ENCODE results near the gene IGF1R. TPM values are rescaled to one million over a fixed set of nuclear protein-coding genes. Genes with fewer than 3 reads are reported as not detected.

The IGF1R gene
- total and polyA plus RNA-seq, 2 donors (not counting 3 experiments of a cell fraction or from before 2014, with no cell fraction given) = 16.1 to 59.1 TPM

- H3K4me2 ChIP-seq (ENCODE audit: insufficient read depth, low read length) = no peak overlapping the region
- dilution Hi-C loops (cut with MboI; ENCODE audit: extremely low pct_ligation_motif_present, low sequenced_read_pairs) = no loop called here
- CTCF ChIA-PET = no interaction called here
Observed at GRCh38 chr15:98703126-98703685, 54.9 kb downstream of the IGF1R start.

GRCh38 chr15:98705070-98705469 lies 56.7 kb downstream of the IGF1R start:
- H3K36me3 ChIP-seq (ENCODE audit: control insufficient read depth in 2 of 2, extremely low read depth in 1 of 2, insufficient read depth in 2 of 2, low read length in 2 of 2) = peaks cover 0 to 8% of the 10 kb centered on the region in 2 experiments
- no peaks in the 10 kb centered on the region for H3K27me3 ChIP-seq (ENCODE audit: control insufficient read depth in 2 of 2, insufficient read depth in 2 of 2, low read length in 2 of 2)
- H4K20me1 ChIP-seq (replicated peaks; ENCODE audit: control insufficient read depth, extremely low read depth, insufficient read depth, low read length) = no peaks in the 10 kb centered on the region
- TF ChIP-seq MYC (IDR thresholded peaks at IDR 0.05; ENCODE audit: low read depth, low read length) (no peak), POLR2AphosphoS5 (IDR thresholded peaks at IDR 0.05; ENCODE audit: insufficient read depth, low read depth, low read length) (no peak), EZH2 (IDR thresholded peaks at IDR 0.05; ENCODE audit: borderline replicate concordance, low read depth, low read length, severe bottlenecking) (no peak)
- H3K9me1 ChIP-seq (replicated peaks; ENCODE audit: control insufficient read depth, extremely low read depth, insufficient read depth, low read length) = no peaks in the 10 kb centered on the region
- intact Hi-C loops (cut with micrococcal nuclease) = no loop called here
- FAIRE-seq (no peak), DNase-seq (ENCODE audit: low read depth, low spot score) (no peak)
- H3K9ac ChIP-seq (replicated peaks; ENCODE audit: extremely low read depth, insufficient read depth, low read length) = no peak overlapping the region
- H3K79me2 ChIP-seq (ENCODE audit: control insufficient read depth, insufficient read depth, low read length) = peaks cover 36% of the 10 kb centered on the region
- no peaks in the 10 kb centered on the region for H3K9me3 ChIP-seq (replicated peaks; ENCODE audit: control insufficient read depth, insufficient read depth, low read length)
- H3K4me1 ChIP-seq (ENCODE audit: control insufficient read depth, extremely low read depth, insufficient read depth, low read length) = no peaks in the 10 kb centered on the region
- no peak overlapping the region for H2AFZ ChIP-seq (ENCODE audit: low read depth, low read length)
- H3K4me2 ChIP-seq (ENCODE audit: insufficient read depth, low read length) = no peak overlapping the region
- BruUV-seq (replicated peaks) = no TSS peak
- H3K4me3 ChIP-seq (replicated peaks in 1 of 3; ENCODE audit: insufficient read depth in 1 of 3, low read depth in 1 of 3, low read length in 3 of 3) = no peak overlapping the region
- H3K27ac ChIP-seq (ENCODE audit: insufficient read depth, low read depth, low read length) = no peak overlapping the region
- dilution Hi-C loops (cut with MboI; ENCODE audit: extremely low pct_ligation_motif_present, low sequenced_read_pairs) = no loop called here
- ChIA-PET CTCF (no interaction called here), POLR2A (no interaction called here)

More at GRCh38 chr15:98703126-98703685, 54.9 kb downstream of the IGF1R start:
- FAIRE-seq = no peak
- H2AFZ ChIP-seq (ENCODE audit: low read depth, low read length) = no peak overlapping the region
- no peaks in the 10 kb centered on the region for H4K20me1 ChIP-seq (replicated peaks; ENCODE audit: control insufficient read depth, extremely low read depth, insufficient read depth, low read length)
- H3K27me3 ChIP-seq (ENCODE audit: control insufficient read depth in 2 of 2, insufficient read depth in 2 of 2, low read length in 2 of 2) = no peaks in the 10 kb centered on the region
- BruUV-seq (replicated peaks) = no TSS peak
- H3K9me3 ChIP-seq (replicated peaks; ENCODE audit: control insufficient read depth, insufficient read depth, low read length) = no peaks in the 10 kb centered on the region
- TF ChIP-seq JUN (IDR thresholded peaks at IDR 0.05; ENCODE audit: borderline replicate concordance, insufficient read depth, insufficient read length, low read depth) = no peak
- TF ChIP-seq MAX (IDR thresholded peaks at IDR 0.05; ENCODE audit: insufficient read depth, insufficient read length) = no peak
- TF ChIP-seq POLR2AphosphoS5 (IDR thresholded peaks at IDR 0.05; ENCODE audit: insufficient read depth, low read depth, low read length) = no peak
- H3K27ac ChIP-seq (ENCODE audit: insufficient read depth, low read depth, low read length) = no peak overlapping the region
- intact Hi-C loops (cut with micrococcal nuclease) = no loop called here
- no peaks in the 10 kb centered on the region for H3K4me1 ChIP-seq (ENCODE audit: control insufficient read depth, extremely low read depth, insufficient read depth, low read length)
- POLR2A ChIA-PET = no interaction called here
- H3K4me3 ChIP-seq (replicated peaks in 1 of 3; ENCODE audit: insufficient read depth in 1 of 3, low read depth in 1 of 3, low read length in 3 of 3) = no peak overlapping the region
- peaks cover 0 to 8% of the 10 kb centered on the region in 2 experiments for H3K36me3 ChIP-seq (ENCODE audit: control insufficient read depth in 2 of 2, extremely low read depth in 1 of 2, insufficient read depth in 2 of 2, low read length in 2 of 2)
- no peaks in the 10 kb centered on the region for H3K9me1 ChIP-seq (replicated peaks; ENCODE audit: control insufficient read depth, extremely low read depth, insufficient read depth, low read length)
- H3K79me2 ChIP-seq (ENCODE audit: control insufficient read depth, insufficient read depth, low read length) = peaks cover 36% of the 10 kb centered on the region
- no peak overlapping the region for H3K9ac ChIP-seq (replicated peaks; ENCODE audit: extremely low read depth, insufficient read depth, low read length)
- DNase-seq (ENCODE audit: low read depth, low spot score) = no peak
